Astrocyte of the hippocampus (primary cell): ENCODE measurements around the gene ZNF408.

Experiments
- DNase-seq: peaks from one replicate; pipeline ENCODE4 v3.0.0; 2011; ENCODE audit warnings: low read depth, low spot score

Gene ZNF408

DNA sequence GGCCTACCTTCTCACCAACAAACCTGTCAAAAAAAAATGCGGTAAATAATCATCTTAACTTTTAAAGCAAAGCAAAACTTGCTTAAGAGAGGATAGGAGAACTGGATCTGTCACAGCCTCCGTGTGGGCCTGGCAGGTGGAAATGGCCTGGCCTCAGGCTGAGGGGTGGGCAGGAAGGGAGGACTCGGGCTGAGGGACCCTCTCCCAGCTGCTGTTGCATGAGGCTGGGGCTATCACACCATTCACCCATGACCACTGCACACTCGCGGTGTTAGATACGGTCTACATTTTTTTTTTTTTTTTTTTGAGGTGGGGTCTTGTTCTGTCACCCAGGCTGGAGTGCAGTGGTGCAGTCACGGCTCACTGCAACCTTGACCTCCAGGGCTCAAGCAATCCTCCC, 24.9 kb upstream of the ZNF408 start:
- DNase-seq: no peak

GRCh38 chr11:46676436-46677158, 24.2 kb upstream of the ZNF408 start:
- no peak for DNase-seq

DNA sequence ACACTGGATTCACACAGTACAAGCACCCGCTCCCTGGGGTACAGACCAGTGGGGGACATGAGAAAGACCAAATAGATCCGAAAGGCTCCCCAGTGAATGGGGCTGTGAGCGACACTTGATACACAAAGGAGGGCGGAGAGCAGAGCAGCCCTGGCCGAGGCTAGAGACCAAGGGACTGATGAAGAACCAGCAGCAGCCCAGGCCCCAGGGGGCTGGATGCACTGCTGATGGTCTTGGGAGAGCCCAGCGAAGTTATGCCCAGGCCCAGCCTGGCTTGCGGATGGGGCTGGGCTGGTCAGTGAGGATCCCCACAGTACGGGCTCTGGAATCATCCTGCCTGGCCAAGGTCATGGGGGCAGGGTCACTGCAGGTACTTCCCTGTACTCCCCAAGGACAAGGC, 23.7 kb upstream of the ZNF408 start:
- no peak for DNase-seq

DNA sequence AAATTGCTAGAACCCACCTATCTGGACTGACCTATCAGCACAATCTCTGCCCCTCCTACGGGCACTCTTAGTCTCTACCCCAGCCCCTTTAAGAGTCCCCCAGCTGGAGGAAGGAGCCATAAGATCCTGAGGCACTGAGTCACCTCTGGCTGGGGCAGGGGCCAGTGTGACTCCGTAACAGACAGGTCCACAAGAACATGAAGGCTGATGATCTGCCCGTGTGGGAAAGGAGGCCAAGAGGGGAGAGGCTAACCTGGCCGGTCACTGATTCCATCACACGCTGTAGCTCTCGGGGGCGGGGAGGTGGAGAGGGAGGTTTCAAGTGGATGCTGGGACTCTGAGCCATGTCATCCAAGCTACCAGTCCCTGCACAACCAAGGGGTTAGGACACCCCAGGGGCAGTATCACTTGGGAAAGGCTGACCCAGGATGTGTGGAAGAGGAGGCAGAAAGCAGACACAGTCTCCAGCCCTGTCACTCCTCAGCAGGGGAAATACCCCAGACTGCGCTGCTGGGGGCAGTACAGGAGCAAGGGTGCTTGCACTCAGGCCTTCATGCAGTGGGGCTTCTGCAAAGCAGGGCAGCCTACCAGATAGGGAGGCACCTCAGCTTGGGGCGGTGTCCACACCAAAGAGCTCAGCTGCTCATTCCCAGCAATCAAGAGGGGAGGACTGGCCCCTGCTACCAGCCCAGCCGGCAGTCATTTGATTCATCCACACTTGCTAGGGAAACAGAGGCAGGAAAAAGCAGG, 22.7 kb upstream of the ZNF408 start:
- DNase-seq: peak; percentile 34

DNA sequence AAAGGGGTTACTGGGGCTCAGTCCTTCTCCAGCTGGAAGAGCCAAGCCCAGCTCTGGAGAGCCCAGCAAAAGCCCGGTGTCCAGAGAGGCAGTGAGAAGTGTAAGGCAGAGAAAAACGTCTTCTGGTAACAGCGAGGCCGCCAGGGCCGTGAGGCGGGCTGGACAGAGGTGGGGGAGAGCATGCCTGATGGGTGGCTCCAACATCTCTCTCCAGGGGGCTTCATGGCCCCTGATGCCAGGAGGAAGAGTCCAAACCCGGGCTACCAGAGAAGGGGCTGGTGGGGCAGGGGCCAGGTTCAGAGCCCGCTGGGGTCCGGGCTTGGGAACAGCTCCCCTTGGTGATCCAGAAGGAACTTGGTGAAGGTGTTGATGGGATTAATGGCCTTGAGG, 22.1 kb upstream of the ZNF408 start:
- no peak for DNase-seq

- DNase-seq: no peak
Observed at GRCh38 chr11:46679241-46680163, 21.3 kb upstream of the ZNF408 start.

GRCh38 chr11:46680164-46680760, 20.6 kb upstream of the ZNF408 start:
- no peak for DNase-seq

DNA sequence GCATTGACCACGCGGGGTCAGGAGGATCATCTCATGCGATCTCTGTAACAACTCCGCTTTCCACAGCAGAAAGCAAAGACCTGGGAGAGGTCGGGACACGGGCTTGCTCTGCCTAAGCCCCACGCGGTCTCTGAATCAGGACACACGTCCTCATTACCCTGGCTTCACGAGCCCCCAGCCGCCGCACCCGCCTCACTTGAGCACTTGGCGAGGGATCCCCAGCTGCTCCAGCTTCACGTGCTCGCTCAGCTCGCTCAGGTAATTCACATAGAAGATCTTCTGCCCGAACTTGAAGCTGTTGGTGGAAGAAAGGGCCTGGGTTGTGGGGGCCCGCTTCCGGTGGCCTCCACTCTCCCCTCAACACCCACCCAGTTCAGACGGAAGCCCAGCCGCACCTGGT, 20.0 kb upstream of the ZNF408 start:
- no peak for DNase-seq

GRCh38 chr11:46681814-46682213, 19.0 kb upstream of the ZNF408 start:
- no peak for DNase-seq

DNA sequence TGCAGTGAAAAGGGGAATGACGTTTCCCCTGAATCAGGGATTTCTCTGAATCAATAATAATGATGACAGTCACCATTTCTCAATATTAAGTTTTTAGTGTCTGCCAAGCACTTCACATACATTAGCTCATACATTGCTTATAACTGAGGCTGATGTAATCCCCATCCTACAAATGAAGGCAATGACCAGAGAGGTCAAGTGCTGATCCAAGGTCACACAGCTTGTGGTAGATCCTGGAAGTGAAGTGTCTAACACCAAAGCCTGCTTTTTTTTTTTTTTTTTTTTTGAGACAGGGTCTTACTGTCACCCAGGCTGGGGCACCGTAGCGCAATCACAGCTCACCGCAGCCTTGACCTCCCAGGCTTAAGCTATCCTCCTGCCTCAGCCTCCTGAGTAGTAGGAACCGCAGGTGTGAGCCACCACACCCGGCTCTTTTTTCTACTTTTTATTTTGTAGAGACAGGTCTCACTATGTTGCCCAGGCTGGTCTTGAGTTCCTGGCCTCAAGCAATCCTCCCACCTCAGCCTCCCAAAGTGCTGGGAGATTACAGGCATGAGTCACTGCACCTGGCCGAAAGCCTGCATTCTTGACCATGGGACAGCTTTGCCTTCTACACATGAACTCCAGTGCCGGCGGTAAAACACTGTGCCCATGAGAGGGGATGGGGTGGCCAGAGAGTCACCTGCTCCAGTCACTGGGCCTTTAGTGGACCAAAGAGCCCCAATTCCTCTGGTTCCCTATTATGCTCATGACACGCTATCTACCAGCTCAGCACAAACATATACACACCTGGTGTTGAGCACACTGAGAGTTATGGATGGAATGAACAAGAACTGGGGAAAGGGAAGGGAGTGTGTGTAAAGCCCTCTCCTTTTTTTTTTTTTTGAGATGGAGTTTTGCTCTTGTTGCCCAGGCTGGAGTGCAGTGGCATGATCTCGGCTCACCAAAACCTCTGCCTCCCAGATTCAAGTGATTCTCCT, 17.8 kb upstream of the ZNF408 start:
- peak; percentile 47 for DNase-seq

DNA sequence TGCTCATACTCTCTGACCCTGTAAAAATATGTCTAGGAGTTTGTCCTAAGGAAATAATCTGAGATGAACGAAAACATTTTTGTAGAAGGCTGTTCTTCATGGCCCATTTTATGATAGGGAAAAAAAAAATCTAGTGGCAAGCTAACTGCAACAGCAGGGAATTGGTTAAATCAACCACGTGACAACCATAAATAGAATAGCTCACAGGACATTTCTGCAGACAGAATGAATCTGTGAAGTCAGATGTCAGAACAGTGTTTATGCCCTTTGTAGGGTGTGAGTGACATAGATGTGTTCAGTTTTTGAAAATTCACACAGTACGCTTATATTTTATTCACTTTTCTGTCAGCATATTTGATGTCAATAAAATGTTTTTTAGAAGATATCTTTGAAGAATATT, 16.5 kb upstream of the ZNF408 start:
- DNase-seq: no peak

DNA sequence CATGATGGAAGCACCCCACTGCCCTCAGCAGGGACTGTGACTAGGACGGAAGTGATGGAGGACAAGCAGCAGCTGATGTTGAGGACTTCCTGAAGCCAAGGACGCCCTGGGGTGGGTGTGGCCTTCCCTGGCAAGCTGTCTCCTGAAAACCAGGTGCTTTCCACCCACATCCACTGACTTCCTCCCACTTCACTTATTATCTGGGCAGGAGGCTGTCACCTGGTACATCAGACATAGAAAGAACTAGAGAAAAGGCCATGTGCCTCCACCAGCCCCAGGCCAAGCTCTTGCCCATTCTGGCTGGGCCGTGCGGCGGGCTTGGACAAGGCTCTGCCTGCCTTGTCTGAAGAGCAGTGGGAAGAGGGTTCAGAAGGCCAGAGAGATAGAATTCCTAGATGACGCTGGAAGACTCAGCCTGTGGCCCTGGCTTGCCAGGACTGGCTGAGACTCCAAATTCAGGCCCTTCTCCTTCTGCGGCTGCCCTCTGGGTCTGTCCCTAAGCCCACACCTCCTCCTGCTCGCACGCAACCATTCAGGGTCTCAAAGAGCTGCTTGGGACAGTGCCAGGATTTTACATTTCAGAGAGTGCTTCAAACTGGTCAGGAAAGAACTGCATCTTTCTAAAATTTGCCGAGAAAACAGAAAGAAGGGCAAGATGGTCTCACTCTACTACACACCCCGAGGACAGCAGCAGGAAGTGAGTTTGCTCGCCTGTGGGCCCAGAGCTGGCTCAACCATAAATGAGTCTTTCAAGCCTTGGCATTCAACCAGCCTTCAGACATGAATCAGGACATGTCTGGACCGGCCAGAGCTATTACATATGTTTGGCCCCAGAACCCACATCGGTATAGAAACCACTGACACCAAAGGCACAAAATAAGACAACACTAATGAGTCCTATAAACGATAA, 13.7 kb upstream of the ZNF408 start:
- DNase-seq: peak; percentile 68

GRCh38 chr11:46690702-46691101, 10.1 kb upstream of the ZNF408 start:
- no peak for DNase-seq

GRCh38 chr11:46692450-46692849, 8.4 kb upstream of the ZNF408 start:
- DNase-seq: no peak

- peak; percentile 71 for DNase-seq
Observed at GRCh38 chr11:46693597-46694012, 7.2 kb upstream of the ZNF408 start.

DNA sequence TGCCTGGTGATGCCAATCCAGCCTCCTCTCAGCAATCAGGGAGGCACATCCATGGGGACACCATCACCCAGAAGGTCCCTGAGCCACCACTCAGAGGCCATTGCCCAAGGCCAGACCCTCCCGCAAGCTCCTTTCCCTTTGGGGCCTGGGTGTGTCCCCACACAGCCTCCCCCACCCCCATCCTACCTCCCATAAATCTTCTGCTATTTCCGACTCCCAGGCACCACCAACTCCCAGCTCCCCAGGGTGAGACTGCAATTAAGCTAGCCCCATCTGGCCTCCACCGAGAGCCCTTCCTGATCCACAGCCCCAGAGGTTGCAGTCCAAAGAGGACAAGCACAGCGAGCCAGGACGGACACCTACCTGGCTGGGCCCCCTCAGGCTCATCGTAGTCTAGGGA, 6.8 kb upstream of the ZNF408 start:
- no peak for DNase-seq

GRCh38 chr11:46694607-46695006, 6.2 kb upstream of the ZNF408 start:
- no peak for DNase-seq

- DNase-seq: no peak
Observed at GRCh38 chr11:46695345-46696211, 5.3 kb upstream of the ZNF408 start.

- DNase-seq: no peak
Observed at GRCh38 chr11:46696212-46696558, 4.6 kb upstream of the ZNF408 start.
